GM12865 (cell line): ENCODE results near the gene ITPR2.
"Not testable (repeated sequence)": the region's sequence is repeated elsewhere in the genome, so short reads cannot be mapped to it uniquely, and the experiment has no call there.

Experiments
- DNase-seq: peaks from one replicate; pipeline ENCODE4 v3.0.0; 2010; ENCODE audit warnings: low read depth
- H3K4me3 ChIP-seq: 2 replicates; pipeline ENCODE4 v1.5.1; 2011; ENCODE audit warnings: mild to moderate bottlenecking, low read depth, low read length, control low read depth
- TF ChIP-seq, protein P1 (sequence below): IDR thresholded peaks from 2 replicates; pipeline ENCODE4 v1.5.1; 2011; ENCODE audit warnings: low read length, control low read depth, low read depth, inconsistent platforms; ENCODE audit not compliant: insufficient read depth; ENCODE audit errors: missing control alignments

The ITPR2 gene

DNA sequence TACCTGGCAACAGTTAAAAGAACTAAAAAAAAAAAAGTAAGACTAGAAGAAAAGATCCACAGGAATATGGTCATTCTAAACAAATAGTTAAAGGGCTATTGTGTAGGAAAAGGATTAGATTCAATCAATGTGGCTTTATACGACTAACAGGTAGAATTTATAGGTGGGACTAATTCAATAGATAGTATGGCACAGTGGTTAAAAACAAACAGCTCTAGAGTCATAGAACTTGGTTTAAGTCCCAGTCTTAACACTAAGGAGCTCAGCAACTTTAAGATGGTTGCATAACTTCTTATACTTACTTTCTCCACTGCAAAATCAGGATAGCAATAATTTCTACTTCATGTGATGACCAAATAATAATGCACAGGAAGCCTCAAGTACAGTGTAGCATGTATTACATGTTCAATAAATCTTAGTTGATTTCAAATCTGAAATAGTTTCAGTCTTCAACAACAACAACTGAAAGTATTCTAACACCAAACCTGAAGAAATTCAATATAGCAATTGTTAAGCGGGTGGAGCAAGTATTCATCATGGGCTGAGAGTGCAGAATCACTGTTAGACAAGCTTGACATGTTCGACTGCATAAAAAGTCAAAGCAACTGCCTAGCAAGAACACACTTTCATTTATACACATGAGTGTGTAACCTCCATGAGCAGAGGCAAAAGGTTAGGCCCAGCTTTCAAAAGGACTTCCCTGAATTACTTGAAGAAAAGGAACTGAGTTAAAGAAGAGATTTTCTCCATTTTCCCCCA, 50.4 kb downstream of the ITPR2 start:
- DNase-seq, result no peak
- no peak overlapping the region for H3K4me3 ChIP-seq
- TF ChIP-seq, protein P1, sequence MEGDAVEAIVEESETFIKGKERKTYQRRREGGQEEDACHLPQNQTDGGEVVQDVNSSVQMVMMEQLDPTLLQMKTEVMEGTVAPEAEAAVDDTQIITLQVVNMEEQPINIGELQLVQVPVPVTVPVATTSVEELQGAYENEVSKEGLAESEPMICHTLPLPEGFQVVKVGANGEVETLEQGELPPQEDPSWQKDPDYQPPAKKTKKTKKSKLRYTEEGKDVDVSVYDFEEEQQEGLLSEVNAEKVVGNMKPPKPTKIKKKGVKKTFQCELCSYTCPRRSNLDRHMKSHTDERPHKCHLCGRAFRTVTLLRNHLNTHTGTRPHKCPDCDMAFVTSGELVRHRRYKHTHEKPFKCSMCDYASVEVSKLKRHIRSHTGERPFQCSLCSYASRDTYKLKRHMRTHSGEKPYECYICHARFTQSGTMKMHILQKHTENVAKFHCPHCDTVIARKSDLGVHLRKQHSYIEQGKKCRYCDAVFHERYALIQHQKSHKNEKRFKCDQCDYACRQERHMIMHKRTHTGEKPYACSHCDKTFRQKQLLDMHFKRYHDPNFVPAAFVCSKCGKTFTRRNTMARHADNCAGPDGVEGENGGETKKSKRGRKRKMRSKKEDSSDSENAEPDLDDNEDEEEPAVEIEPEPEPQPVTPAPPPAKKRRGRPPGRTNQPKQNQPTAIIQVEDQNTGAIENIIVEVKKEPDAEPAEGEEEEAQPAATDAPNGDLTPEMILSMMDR, result no peak

DNA sequence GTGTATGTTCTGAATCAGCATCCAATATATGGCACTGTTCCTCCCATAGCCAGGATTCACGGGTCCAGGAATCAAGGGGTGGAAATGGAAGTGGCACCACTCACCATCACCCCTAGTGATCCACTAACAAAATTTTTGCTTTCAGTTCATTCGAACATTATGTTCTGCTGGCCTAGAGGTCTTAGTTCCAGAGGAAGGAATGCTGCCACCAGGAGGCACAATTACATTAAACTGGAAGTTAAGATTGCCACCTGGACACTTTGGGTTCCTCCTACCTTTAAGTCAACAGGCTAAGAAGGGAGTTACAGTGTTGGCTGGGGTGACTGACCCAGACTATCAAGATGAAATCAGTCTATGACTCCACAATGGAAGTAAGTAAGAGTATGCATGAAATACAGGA, 52.3 kb downstream of the ITPR2 start:
- not testable (repeated sequence) for DNase-seq, H3K4me3 ChIP-seq

DNA sequence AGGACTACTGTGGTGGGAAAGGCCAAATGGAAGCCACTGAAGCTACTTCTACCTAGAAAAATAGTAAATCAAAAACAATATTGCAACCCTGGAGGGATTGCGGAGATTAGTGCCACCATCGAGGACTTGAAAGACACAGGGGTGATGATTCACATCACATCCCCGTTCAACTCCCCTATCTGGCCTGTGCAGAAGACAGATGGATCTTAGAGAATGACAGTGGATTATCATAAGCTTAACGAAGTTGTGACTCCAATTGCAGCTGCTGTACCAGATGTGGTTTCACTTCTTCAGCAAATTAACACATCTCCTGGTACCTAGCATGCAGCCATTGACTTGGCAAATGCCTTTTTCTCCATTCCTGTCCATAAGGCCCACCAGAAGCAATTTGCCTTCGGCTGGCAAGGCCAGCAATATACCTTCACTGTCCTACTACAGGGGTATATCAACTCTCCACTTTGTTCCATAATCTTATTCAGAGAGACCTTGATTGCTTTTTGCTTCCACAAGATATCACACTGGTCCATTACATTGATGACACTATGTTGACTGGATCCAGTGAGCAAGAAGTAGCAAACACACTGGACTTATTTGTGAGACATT, 54.7 kb downstream of the ITPR2 start:
- not testable (repeated sequence) for DNase-seq

DNA sequence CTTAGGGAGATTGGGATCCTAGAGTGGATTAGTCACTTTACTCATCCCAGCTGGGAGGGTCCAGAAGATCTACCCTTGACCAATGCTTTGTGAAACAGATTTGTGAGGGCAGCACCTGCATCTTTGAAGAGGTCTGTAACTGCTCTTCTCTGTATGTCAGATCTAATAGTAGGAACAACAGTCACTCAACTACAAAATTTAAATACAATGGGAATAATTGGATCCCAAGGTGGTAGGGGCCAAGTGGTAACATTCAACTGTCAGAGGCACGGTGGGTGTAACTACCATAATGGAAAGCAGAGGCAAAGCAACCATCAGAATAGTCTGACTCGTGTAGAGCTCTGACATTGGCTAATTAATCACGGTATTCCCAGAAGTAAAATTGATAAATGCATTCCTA, 55.8 kb downstream of the ITPR2 start:
- DNase-seq, result no peak
- TF ChIP-seq, protein P1, result no peak
- no peak overlapping the region for H3K4me3 ChIP-seq

More for the DNA sequence above, 54.7 kb downstream of the ITPR2 start:
- H3K4me3 ChIP-seq, result not testable (repeated sequence)

DNA sequence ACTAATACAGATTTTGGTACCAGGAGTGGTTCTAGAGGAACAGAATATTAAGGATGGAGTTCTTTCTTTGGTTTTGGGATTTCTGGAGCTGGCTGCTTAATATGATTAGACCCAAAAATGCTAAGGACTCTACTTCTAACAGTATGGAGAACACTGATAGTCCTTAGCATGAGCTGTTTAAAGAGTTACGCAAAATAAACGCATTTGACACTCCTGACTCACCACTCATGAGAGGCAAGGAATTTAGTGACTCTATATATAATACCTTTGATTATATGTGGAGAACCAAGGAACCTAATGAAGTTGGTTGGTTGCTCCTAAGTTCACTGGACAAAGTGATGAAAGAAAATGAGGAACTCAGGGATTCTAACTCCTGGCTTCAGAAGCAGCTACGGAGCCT, 57.0 kb downstream of the ITPR2 start:
- not testable (repeated sequence) for H3K4me3 ChIP-seq, DNase-seq

DNA sequence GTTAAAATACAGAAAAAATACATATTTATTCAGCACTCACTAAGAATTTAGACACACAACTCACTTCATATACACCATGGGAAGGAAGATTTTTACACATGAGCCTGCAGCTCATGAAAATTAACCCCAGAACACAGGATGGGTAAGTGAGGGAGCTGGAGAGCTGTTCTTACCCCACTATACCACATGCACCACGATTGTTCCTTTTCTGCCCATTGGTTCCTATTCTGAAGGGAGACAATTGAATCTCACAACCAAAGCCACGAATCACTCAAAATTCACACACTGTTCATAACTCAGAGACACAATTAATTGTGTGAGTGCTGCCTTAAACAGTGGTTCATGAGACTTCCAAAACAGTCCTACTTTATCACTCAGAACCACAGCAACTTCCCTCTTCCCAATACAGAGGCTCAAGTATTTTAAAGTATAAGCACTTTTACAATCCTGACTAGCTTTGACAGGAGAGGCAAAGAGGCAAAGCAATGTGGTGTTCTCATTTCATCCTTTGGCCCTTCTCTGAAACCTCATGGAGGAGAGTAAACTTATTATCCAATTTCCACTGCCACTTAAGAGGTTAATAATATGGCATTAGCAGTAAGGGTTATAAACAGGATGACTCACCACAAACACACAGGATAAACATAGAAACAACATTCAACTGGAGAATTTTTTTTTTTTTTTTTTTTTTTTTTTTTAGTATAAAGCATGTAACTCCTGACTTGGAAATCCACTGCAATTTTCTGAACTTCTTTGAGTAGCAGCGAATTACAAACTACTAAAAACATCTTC, 59.5 kb downstream of the ITPR2 start:
- H3K4me3 ChIP-seq, result no peak overlapping the region
- DNase-seq, result no peak
- TF ChIP-seq, protein P1, result no peak

DNA sequence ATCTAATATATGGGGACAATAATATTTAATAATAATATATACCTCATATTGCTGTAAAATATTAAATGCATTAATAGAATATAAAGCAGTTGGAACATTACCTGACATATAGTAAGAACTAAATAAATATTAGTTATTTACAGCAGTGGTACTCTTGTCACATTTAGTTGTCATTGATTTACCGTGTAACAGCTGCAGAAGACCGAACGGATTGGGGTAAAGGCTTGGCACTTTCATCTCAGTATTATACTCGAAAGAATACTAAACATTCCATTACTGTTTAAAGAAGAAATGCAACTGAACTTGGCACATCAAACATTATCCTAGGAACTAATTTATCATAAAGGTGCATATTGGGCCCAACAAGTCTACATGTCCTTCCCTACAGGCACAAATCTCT, 61.1 kb downstream of the ITPR2 start:
- TF ChIP-seq, protein P1, result no peak
- no peak for DNase-seq

DNA sequence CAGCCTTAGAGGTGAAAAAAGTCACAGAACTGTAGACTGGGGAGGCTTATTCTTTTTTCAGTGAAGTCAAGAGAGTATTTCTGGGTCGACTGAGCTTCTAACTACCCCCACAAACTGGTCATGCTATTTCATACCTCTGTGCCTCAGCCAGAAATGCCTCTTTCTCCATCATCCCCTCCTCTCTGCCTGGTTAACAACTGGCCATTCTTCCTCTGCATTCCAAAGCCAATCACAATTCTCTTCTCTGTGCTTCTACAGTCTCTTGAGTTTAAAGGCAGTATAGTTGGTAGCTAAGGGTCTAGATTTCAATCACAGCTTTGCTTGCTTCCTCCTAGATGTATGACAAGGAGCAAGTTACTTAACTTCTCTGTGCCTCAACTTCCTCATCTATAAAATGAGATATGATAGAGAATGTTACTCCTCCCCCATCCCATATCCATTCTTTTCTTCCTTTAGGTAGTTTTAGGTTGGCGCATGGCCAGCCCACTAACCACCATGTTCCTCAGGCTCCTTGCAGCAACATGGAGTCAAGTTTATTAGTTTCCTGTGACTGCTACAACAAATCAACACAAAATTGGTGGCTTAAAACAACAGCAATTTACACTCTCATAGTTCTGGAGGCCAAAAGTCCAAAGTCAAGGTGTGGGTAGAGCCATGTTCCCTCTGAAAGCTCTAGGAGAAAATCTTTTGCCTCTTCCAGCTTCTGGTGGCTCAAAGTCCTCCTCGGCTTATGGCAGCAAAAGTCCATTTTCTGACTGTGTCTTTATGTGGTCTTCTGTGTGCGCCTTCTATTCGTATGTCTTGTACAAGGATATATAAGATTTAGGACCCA, 62.5 kb downstream of the ITPR2 start:
- DNase-seq, result no peak
- H3K4me3 ChIP-seq, result no peak overlapping the region
- TF ChIP-seq, protein P1, result no peak

More for the DNA sequence above, 61.1 kb downstream of the ITPR2 start:
- no peak overlapping the region for H3K4me3 ChIP-seq
